Measurements from ENCODE around the gene IKZF3.

The IKZF3 gene

DNA sequence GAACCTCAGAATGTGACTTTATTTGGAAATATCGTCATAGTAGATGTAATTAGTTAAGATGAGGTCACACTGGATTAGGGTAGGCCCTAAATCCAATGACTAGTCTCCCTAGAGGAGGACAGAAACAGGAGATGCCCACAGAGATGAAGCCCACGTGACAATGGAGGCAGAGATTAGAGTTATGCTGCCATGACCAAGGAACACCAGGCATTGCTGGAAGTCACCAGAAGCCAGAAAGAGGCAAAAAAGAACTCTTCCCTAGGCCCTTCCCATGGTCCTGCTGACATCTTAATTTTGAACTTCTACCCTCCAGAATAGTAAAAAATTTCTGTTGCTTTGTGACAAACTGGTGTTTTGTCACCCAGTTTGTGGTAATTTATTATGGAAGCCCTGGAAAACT, 49.6 kb downstream of the IKZF3 start:
- DNase-seq: no peak

DNA sequence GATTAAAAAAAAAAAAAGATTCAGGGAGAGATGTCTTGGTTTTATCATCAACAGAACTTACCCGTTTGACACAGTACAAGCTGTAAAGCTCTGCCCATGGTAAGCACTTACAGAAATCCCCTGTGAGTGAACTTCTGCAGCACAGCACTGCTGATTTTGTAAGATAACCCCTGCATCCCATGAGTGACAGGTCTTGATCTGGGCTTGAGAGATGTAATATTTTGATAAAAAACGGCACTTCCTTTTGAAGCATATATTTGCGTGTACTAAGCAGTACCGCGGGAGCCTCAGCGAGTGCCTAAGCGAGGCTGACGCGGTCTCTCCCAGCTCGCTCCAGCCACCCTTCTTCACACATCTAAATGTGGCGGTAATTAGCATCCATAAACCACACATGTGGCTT, 50.5 kb downstream of the IKZF3 start:
- DNase-seq: no peak

DNA sequence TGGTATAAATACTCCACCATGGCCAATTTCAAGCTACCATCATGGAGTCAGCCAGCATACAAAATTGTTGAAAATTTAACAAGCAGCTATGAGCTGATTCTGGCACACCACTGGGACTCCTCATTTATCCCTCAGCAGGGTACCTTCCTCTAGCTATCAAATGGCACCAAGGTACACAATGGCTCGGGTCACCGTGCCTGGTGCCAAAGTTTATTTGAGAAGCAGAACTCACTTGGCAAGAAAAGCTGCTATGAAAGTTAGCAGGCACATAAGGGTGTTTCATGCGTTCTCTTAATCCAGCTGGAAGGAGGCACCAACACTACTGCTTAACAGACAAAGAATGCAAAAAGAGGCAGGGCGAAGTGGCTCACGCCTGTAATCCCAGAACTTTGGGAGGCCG, 51.6 kb downstream of the IKZF3 start:
- no peak for DNase-seq

DNA sequence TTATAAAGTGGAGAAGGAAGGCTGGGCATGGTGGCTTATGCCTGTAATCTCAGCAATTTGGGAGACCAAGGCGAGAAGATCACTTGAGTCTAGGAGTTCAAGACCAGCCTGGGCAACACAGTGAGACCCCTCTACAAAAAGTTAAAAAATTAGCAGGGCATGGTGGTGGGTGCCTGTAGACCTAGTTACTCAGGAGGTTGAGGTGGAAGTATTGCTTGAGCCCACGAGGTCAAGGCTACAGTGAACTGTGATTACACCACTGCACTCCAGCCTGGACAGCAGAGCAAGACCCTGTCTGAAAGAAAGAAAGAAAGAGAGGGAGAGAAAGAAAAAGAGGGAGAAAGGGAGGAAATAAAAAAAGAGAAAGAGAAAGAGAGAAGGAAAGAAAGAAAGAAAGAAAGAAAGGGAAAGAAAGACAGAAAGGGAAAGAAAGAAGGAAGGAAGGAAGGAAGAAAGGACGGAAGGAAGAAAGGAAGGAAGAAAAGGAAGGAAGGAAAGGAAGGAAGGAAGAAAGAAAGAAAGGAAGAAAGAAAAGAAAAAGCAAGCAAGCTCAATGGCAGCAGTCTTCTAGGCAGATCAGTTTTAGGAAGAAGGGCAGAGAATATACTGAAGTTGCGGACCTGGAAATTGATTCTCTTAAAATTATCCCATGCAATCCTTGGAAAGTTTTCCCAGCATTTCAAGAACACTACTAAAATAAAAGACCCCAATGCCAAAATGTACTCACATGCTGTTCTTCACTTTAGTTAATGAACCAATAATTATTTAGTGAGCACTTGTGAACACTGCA, 53.0 kb downstream of the IKZF3 start:
- DNase-seq: no peak

DNA sequence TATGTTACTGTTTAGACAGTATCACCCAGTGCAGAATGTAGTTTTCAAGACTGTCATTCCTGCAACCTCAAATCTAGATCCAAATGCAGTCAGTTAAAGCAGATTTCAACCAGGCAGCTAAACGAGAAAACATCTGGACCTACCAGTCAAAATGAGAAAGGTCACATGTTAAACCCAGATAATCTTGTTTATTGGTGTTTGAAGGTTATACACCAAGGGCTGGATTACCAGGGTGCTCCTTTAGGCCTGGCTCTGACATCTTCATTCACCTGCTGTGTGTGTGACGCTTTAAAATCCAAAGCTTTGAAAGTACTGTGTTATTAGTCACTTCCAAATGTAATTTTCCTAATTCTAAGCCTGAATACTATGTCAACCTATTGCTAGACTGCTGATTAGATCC, 54.9 kb downstream of the IKZF3 start:
- no peak for DNase-seq

DNA sequence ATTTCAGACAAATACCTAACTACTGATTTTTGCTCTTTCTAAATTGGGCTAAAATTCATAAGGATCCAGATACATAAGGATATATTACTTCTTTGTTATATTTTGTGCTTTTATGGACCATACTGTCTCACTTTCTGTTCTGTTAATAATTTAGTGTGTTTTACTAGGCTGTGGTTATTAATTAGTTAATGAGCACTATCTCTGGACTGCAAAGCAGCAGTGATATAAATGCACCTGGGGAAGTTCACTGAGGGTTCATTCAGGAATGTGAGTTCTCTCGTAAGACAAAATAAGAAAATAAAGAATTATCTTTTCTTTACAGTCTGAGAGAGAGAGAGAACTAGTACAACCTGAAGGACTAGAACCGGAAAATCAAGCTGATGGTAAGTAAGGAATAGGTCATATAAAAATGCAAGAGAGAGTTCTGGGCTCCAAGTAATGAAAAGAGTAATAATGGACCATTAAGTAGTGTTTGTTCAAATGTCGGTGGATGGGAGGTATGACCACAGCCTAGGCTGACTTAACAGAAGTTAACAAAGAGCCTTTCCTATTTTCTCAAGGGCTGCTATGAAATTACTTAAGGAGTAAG, 55.6 kb downstream of the IKZF3 start:
- DNase-seq: no peak

DNA sequence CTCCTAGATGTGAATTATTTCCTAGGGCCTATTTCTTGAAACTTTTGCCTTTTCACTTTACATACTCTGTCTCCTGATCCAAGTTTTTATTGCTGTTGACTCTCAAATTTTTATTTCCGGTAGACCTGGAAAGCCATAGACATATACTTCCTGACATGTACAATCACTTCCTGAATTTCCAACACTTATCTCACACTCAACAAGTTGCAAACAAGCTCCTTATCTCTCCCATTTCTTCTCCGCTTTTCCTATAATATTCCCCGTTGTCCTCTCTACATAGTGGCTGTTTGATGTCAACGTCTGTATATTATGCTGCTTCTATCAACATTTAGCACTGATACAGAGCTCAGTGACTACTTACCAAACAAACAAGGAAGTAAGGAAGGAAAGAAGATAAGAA, 59.3 kb downstream of the IKZF3 start:
- DNase-seq: no peak

DNA sequence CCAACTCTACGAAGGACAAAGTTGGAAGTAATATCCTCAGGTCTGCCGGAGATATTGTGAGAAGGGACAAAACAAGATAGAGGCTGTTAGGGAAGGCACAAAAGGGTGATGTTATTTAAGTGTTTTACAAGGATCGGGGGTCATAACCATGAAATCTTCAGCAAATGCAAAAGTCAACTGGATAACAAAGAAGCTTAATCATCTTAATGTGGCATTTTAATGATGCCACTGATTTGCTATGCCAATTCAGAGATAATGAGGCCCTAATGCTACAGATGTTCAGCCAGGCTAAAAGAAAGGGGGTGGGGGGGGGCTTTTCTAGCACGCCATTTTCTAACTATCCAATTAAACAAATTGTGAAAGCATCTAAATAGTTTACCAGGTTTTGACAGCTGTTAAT, 63.1 kb downstream of the IKZF3 start:
- DNase-seq: no peak

DNA sequence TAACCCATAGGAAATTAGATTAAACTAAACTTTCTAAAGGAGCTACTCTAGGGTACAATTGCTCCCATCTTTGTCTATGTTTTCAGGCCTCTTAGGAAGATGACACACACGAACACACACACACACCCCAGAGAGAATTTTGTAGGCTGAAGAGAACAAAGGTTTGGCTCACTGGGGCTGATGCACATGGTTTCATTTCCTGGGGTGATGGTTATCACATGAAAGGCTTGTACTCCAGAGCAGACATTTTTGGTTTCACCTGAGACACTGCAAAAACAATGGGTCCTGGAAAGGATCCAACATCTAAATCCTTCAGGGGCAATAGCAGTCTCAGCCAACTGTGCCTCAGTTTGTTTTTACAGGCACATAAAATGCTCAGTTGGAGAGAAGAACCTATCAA, 63.6 kb downstream of the IKZF3 start:
- DNase-seq: no peak

DNA sequence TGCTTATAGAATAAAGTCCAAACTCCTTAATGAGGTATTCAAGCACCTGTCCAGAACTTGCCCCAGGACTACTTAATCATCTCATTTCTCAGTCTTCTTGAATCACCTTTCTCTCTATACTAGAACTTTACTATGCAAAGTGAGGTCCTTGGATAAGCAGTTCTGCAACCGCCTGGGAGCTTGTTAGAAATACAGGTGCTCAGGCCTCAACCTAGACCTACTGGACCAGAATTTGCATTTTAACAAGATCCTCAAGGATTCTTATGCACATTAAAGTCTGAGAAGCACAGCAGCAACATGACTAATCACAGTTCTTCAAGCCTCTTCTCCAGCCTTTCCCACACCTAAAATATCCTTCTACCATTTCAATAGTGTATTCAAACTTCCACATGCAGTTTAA, 64.7 kb downstream of the IKZF3 start:
- DNase-seq: no peak

DNA sequence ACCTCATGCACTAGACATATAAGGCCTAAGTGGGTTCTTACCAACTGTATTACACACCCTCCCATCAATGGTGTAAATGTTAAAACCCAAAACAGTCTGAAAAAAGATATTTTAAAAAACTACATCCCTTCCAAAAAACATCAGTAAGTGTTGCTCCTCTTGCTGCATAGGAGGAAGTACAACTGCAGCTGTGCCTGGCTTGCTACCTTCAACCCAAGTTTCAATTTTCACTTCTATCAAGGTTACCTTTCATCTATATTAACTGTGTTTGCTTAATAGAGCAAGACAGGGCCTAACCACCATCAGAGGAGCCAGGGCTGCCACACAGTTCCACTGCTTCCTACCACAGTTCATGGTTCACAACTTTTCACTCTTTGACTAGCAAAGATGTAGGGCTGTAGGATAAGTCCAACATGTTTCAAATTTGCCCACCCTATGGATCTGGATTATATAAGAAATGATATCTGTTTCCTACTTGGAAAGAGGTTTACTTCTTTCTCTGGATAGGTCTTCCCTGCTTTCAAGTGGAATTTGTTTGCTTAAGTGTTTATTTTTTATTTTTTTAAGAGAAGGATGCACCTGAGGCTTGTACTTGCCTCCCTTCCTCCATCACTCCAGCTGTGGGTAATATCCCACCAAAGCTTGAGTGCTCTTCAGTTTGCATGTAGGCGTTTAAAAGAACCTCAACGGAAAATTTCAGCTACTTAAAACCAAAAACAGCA, 69.7 kb downstream of the IKZF3 start:
- no peak for DNase-seq

DNA sequence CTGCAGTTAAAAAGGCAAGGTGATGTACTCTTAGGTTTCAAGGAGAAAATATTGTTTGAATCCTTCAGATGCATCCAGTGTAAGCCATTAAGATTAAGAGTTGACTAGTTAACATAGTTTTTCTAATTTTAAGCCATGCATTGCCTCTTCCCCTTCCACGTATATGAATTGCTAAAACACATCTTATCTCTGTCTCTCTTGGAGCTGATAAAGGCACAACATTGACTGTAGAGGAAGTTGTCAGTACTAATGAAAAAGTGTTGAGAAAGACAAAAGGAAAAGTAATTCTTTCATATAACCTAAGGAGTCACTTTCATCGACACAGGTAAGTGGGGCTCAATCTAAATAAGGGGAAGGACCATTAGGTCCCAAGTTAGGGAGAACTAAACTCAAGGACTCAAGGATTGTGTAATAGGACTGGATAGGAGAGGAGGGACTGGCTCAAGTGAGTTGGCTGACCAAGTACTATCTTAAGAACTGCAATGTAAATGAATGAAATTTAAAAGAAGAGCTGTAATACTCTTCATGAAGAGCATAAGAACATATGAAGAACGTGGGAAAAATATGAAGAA, 70.7 kb downstream of the IKZF3 start:
- no peak for DNase-seq

DNA sequence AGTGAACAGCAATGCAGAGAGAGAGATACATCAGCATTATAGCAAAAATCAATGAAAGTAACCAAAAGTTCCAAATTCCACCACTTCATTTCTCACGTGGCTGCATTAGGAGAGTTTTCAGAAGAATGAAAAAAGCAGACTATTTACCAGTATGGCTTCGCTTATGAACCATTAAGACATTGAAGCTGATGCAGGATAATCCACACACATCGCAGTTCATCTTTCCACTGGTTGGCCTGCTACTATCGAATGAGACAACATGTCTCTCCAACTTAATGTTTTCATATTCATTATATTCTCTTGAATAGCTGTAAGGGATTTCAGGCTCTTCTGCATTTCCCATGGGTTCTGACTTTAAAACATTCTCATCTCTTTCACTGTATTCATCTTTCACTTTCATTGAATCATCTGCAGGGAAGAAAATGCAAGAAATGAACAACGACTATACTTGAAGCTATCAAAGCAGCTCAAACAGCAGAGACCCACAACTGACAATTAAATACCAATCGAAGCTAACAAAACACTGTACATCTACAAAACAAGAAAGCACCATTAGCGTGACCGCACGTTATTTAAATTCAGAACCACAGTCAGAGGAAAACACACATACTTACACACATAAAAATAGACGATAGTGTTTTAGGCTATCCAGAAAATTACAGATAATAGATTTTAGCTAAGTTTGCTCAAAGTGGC, 71.4 kb downstream of the IKZF3 start:
- DNase-seq: no peak

DNA sequence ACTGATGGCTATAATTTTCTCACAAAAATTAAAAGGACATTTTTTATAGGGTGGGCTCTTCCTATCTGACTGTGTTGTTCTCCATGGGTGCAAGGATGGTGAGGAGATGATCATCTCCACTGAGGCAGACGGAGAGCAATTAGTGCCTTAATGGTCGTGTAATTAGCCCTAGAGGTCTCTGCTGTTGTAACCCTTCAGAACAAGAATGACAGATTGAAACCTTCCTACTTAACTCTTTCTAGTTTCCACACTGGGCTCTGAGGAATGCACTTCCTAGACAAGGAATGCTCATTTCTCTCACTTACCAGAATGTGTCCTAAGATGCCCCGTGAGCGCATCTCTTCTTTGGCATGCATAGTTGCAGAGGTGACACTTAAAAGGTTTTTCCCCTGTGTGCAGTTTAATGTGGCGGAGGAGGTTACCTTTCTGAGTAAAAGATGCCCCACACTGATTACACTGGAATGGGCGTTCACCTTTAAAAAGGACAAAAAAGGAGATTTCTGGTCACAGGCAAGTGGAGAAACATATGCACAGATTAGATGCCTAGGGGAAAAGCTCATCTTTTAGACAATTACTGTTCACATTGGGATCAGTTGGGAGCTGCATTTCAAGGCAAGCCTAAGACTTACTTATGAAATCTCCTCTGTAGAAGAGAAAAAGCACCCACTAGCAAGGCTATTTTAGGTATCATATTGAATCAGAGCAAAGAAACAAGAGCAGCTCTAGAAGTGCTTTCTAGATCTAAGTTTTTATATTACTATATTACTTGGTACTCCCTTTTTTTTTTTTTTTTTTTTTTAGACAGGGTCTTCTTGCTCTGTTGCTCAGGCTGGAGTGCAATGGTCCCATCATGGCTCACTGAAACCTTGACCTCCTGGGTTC, 72.8 kb downstream of the IKZF3 start:
- DNase-seq: no peak

DNA sequence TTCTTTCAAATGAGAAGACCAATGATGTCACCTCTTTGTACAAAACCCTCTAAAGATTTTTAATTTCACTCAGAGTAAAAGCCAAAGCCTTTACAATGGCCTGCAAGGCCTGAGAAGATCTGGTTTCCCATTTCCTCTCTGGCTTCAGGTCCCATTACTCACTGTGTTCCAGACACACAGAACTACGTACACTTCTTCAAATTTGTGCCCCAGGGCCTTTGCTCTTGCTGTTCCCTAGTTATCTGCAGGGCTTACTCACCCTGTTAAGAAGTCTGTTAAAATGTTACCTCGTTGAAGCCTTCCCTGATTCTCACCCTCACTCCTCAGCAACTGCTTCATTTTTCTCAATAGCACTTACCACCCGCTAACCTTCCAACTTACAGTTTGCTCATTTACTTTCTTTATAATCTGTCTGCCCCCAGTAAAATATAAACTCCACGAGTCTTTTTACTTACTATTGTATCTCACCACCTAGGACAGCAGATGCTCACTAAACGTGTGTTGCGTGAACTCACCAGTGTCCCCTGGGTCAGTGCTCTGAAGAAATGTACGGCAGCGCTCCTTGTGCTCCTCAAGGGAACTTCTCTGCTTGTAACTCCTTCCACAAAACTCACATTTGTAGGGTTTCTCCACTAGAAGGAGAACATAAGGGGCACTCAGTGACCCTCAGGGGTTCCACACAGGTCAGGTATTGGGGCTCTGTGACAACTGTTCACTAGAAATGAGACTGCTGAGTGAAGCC, 76.2 kb downstream of the IKZF3 start:
- DNase-seq: no peak

DNA sequence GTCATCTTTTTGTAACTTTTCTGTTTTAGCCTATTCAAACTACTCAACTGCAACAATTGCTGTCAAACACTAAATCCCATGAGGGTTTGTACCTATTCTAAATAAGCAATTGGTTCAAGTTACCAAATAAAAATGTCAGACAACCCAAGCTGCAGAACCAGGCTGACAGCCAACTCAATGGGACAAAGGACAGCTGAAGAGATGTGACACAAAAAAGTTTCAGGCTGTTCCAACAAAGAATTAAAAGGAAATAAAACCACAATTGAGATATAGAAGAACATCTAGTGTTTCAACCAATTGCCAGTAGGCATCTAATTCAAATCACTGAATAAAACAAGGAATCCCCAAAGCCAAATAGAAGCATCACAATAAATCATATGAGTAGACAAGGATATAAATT, 77.1 kb downstream of the IKZF3 start:
- DNase-seq: no peak

DNA sequence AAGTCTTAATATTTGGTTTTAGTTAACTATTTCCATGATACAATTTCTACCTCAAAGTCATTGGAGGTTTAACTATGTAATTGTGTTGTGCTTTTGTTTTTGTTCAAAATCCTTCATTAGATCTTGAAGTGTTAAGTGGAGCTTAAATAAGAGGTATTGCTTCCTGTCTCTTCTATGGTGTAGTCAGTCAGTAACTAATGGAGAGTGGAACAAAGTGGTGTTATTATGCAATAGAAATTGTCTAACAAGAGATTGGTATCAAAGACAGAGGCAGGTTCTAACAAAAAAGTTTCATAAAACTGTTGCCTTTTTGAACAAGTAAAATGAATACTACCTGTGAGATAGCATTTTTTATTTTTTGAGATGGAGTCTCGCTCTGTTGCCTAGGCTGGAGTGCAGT, 81.1 kb downstream of the IKZF3 start:
- DNase-seq: no peak

DNA sequence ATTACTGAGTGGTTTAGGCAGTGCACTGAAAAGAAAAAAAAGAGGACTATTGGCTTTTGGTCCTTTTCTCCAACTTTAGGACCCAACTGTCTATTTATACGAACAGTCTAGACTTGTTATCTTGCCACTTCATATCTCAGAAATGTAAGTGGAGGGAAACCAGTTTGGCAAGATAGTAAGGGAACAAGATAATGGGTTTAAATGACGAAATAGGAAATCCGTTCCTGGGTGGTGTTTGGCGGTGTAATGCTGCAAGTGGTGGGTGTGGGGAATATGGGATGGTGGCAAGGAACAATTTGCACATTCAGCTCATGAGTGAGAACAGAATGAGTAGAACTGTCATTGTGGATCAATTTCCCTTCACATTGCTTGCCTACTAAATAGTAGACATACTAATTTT, 81.6 kb downstream of the IKZF3 start:
- peak; percentile 21 for DNase-seq

DNA sequence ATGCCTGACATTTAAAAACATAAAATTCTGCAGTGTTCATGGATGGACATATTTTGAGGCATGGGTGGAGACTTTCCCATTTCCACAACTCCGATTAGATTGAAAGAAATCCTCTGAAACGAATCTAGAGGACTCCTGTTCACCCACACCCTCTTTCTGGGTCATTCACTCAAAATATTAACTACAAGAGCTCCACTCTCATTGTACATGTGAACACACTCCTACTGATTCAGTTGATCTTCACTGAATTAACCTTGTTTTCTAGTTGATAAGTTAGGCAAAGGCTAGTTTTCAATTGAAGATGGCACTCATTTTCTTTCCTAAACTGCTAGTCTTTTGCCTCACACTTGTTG, 82.3 kb downstream of the IKZF3 start:
- DNase-seq: no peak

DNA sequence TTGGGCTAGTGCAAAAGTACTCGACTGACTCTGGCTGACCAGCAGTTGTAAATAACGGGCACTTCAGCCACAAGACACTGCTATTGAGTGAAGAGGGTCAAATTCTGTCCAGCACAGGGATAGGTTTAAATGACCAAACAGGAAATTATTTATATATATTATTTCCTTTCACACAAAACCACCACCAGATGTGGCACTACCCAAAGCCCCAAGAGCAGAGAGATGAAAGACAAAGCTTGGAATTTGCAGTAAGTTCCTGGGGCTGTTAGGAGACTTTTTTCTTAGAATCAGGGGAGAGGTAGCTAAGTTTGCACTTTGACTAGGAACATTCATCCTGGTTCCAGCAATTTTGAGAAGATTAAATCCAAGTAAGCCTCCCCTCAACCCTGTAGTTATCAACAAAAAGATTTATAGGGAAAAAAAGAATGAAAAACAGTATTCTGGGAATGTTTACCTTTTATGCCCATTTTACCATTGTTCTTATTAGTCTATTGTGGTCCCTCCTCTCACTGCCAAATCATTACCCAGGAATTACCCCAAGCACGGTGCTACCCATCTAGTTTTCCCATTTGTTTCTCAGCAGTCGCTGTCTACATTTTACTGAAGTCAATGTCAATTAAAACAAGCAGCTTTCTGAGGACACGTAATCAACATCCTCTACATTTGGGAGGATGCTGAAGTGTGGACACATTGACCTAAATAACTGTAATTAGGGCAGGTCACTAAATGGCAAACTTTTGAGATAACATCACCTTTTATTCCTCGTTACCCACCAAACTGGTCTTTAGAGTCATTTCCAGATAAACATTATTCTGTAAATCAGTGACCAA, 82.9 kb downstream of the IKZF3 start:
- DNase-seq: no peak
